SK-N-SH (cell line): ENCODE data around the gene PIP4K2C. TPM values are rescaled to one million over a fixed set of nuclear protein-coding genes. Genes with fewer than 3 reads are reported as not detected.
A peak's percentile ranks its signal among the peaks of the same experiment; 100 is the strongest.

Experiments
- CTCF ChIA-PET: fragments of 300-600, 350-600 bp; formaldehyde crosslinking; extraction: SDS; loops from one replicate; lab custom pipeline; 2021; lab: Yijun Ruan, JAX
- POLR2A ChIA-PET: fragments of 350-600 bp; sonication (Branson Sonifier 250); formaldehyde crosslinking; extraction: SDS; loops from one replicate; lab custom pipeline; 2020; ENCODE audit warnings: antibody characterized with exemption, inconsistent platforms; lab: Yijun Ruan, JAX
- DNase-seq: peaks from one replicate; pipeline ENCODE4 v3.0.0; 2012
- H2AFZ ChIP-seq: fragments of 200-600 bp; sonication (generic); 2 replicates; pipeline ENCODE4 v1.8.1; 2016; ENCODE audit warnings: antibody characterized with exemption, mild to moderate bottlenecking, low read depth
- H3F3A ChIP-seq: fragments of 200-600 bp; sonication (generic); replicated peaks from 2 replicates; pipeline ENCODE3; 2016; ENCODE audit warnings: antibody characterized with exemption, mild to moderate bottlenecking; ENCODE audit not compliant: insufficient read depth
- H3K27ac ChIP-seq, 2 experiments: fragments of 200-500 bp in 1 of 2; fragments of 200-600 bp in 1 of 2; sonication (Bioruptor generic) in 1 of 2; sonication (generic), shearing (Covaris generic) in 1 of 2; 2 replicates each; pipeline versions ENCODE4 v1.5.1 to v1.6.1; 2014 to 2016; ENCODE audit warnings: low read depth in 2 of 2, inconsistent platforms in 1 of 2, low read length in 1 of 2, mild to moderate bottlenecking in 1 of 2, mixed read lengths in 1 of 2
- H3K27me3 ChIP-seq: fragments of 200-600 bp; sonication (generic), shearing (Covaris generic); 2 replicates; pipeline ENCODE4 v1.6.1; 2016; ENCODE audit warnings: mixed run types; ENCODE audit not compliant: insufficient read depth
- H3K36me3 ChIP-seq, 2 experiments: fragments of 200-500 bp in 1 of 2; fragments of 200-600 bp in 1 of 2; sonication (Bioruptor generic) in 1 of 2; sonication (generic) in 1 of 2; replicated peaks in 1 of 2; 2 replicates each; pipeline versions ENCODE3 to v1.5.1; 2014 to 2016; ENCODE audit warnings: low read length in 1 of 2, mild to moderate bottlenecking in 1 of 2; ENCODE audit not compliant: insufficient read depth in 2 of 2, control insufficient read depth in 1 of 2
- H3K4me1 ChIP-seq, 2 experiments: fragments of 200-500 bp in 1 of 2; fragments of 200-600 bp in 1 of 2; sonication (Bioruptor generic) in 1 of 2; sonication (generic), shearing (Covaris generic) in 1 of 2; 2 replicates each; pipeline versions ENCODE4 v1.5.1 to v1.6.1; 2014 to 2016; ENCODE audit warnings: low read depth in 1 of 2, low read length in 1 of 2, mixed run types in 1 of 2; ENCODE audit not compliant: insufficient read depth in 2 of 2, control insufficient read depth in 1 of 2
- H3K4me2 ChIP-seq: fragments of 200-600 bp; sonication (generic), shearing (Covaris generic); 2 replicates; pipeline ENCODE4 v1.6.1; 2017; ENCODE audit warnings: mixed run types
- H3K4me3 ChIP-seq, 2 experiments: fragments of 200-500 bp in 1 of 2; fragments of 200-600 bp in 1 of 2; sonication (Bioruptor generic) in 1 of 2; sonication (generic), shearing (Covaris generic) in 1 of 2; 2 replicates each; pipeline versions ENCODE4 v1.5.1 to v1.8.1; 2014 to 2016; ENCODE audit warnings: low read depth in 2 of 2, inconsistent platforms in 1 of 2, low read length in 1 of 2, mild to moderate bottlenecking in 1 of 2, mixed read lengths in 1 of 2, moderate library complexity in 1 of 2
- H3K79me2 ChIP-seq: fragments of 200-600 bp; sonication (generic); 2 replicates; pipeline ENCODE4 v1.8.1; 2017; ENCODE audit warnings: mild to moderate bottlenecking; ENCODE audit not compliant: insufficient read depth
- H3K9ac ChIP-seq: fragments of 200-600 bp; sonication (generic); 2 replicates; pipeline ENCODE4 v1.6.1; 2017; ENCODE audit warnings: mixed run types
- H3K9me2 ChIP-seq: fragments of 200-600 bp; sonication (generic); 2 replicates; pipeline ENCODE4 v1.6.1; 2017; ENCODE audit warnings: mixed run types
- H3K9me3 ChIP-seq: fragments of 200-600 bp; sonication (generic); 2 replicates; pipeline ENCODE4 v1.6.1; 2017; ENCODE audit warnings: mixed run types, mild to moderate bottlenecking, moderate library complexity
- H4K20me1 ChIP-seq: fragments of 200-600 bp; sonication (generic); 2 replicates; pipeline ENCODE4 v1.6.1; 2017; ENCODE audit warnings: mild to moderate bottlenecking, mixed run types; ENCODE audit not compliant: insufficient read depth
- CHD2 ChIP-seq: fragments of 150-350 bp; IDR thresholded peaks from 2 replicates; pipeline ENCODE4 v1.6.1; 2018; ENCODE audit warnings: low read length; ENCODE audit not compliant: partially characterized antibody
- CTCF ChIP-seq: fragments of 200-600 bp; sonication (generic); IDR thresholded peaks from 2 replicates; pipeline ENCODE4 v1.6.1; 2017; ENCODE audit warnings: antibody characterized with exemption, mild to moderate bottlenecking, moderate library complexity
- ELF1 ChIP-seq: IDR thresholded peaks from 2 replicates; pipeline ENCODE4 v1.4.0; 2012
- FOSL2 ChIP-seq: IDR thresholded peaks from 2 replicates; pipeline ENCODE4 v1.4.0; 2012; ENCODE audit warnings: low read depth, mild to moderate bottlenecking, moderate library complexity, borderline replicate concordance
- FOXJ3 ChIP-seq: sonication (generic); formaldehyde crosslinking; IDR thresholded peaks from 2 replicates; pipeline ENCODE4 v1.5.1; 2020; ENCODE audit warnings: mild to moderate bottlenecking, missing genetic modification reagents
- FOXM1 ChIP-seq: IDR thresholded peaks from 2 replicates; pipeline ENCODE4 v1.4.0; 2012; ENCODE audit warnings: low read depth, mild to moderate bottlenecking
- GABPA ChIP-seq: IDR thresholded peaks from 2 replicates; pipeline ENCODE4 v1.4.0; 2012; ENCODE audit warnings: low read depth, mild to moderate bottlenecking
- JUND ChIP-seq: IDR thresholded peaks from 2 replicates; pipeline ENCODE4 v1.4.0; 2012
- POLR2AphosphoS5 ChIP-seq: IDR thresholded peaks from 2 replicates; pipeline ENCODE4 v1.6.1; 2012; ENCODE audit warnings: low read depth, low read length
- RAD21 ChIP-seq: IDR thresholded peaks from 2 replicates; pipeline ENCODE4 v1.6.1; 2012; ENCODE audit warnings: mild to moderate bottlenecking, low read length
- RXRA ChIP-seq: IDR thresholded peaks from 2 replicates; pipeline ENCODE4 v1.4.0; 2012; ENCODE audit warnings: low read depth, mild to moderate bottlenecking, borderline replicate concordance
- SIN3A ChIP-seq: IDR thresholded peaks from 2 replicates; pipeline ENCODE4 v1.6.1; 2012; ENCODE audit warnings: low read depth, mild to moderate bottlenecking, low read length, moderate library complexity, borderline replicate concordance
- SMC3 ChIP-seq: IDR thresholded peaks from 2 replicates; pipeline ENCODE4 v1.6.1; 2012; ENCODE audit warnings: low read depth, low read length, improper control_type of control experiment
- TAF1 ChIP-seq: IDR thresholded peaks from 2 replicates; pipeline ENCODE4 v1.6.1; 2012; ENCODE audit warnings: low read depth, mild to moderate bottlenecking, low read length, moderate library complexity, borderline replicate concordance
- TCF12 ChIP-seq: IDR thresholded peaks from 2 replicates; pipeline ENCODE4 v1.4.0; 2012
- WGBS: methylation state at CpG from one replicate; pipeline ENCODE4 v1.1.6; 2017; ENCODE audit warnings: low lambda C conversion rate; 5-methylcytosine and 5-hydroxymethylcytosine counted together
- polyA plus RNA-seq, 3 experiments: library from polyadenylated mRNA; depleted of rRNA; stranded (reverse); fragments of >200 nt; gene quantifications; 2 replicates each; pipeline ENCODE4 v1.2.3, GENCODE V29; 2012
- TF ChIP-seq, protein P1 (sequence below): fragments of 150-350 bp; IDR thresholded peaks from 2 replicates; pipeline ENCODE4 v1.6.1; 2017; ENCODE audit warnings: antibody characterized with exemption, low read length, low read depth, borderline replicate concordance
- TF ChIP-seq, protein P2 (sequence below): IDR thresholded peaks from 2 replicates; pipeline ENCODE4 v1.6.1; 2012; ENCODE audit warnings: mild to moderate bottlenecking, low read depth, low read length, moderate library complexity
- TF ChIP-seq, protein P3 (sequence below): IDR thresholded peaks from 2 replicates; pipeline ENCODE4; 2012

Gene PIP4K2C
- polyA plus RNA-seq, 1 of the 3 experiments (the other 2 are of a cell fraction), result 34.2 TPM

- Histone ChIP-seq H3K4me3 (no peak overlapping the region; a peak in 1 of 4 replicates), H3K9ac (no peak overlapping the region), H3K79me2 (no peaks in the 10 kb centered on the region), H3K4me1 (no peaks in the 10 kb centered on the region), H3K4me2 (no peak overlapping the region), H3K36me3 (peaks cover 21 to 63% of the 10 kb centered on the region in 2 experiments), H2AFZ (no peak overlapping the region), H3K27me3 (no peaks in the 10 kb centered on the region), H3K9me3 (no peaks in the 10 kb centered on the region), H4K20me1 (no peaks in the 10 kb centered on the region), H3K27ac (no peak overlapping the region), H3K9me2 (no peaks in the 10 kb centered on the region), H3F3A (no peaks in the 10 kb centered on the region)
- POLR2A ChIA-PET, result interaction anchor here (1.0 to 1.4 kb wide), 4 partner anchors 9 to 41 kb away, joined by 3 to 7 read pairs (median 4); no protein-coding TSS in a partner anchor
- TF ChIP-seq FOXJ3 (CRISPR knock-in tag) (no peak), SMC3 (peak; percentile 85), ELF1 (no peak), TCF12 (no peak), CHD2 (peak; percentile 26), CTCF (peak; percentile 98), RAD21 (peak; percentile 97)
- CTCF ChIA-PET, result interaction anchor here (0.6 to 7.6 kb wide), 63 partner anchors 10 to 1317 kb away, joined by 3 to 298 read pairs (median 5); partner anchors contain the start of genes ARHGEF25, AVIL, B4GALNT1 and COQ10A
- peak; percentile 92 for DNase-seq
- 52% methylated on average over 13 of the region's 13 CpGs for WGBS
Observed at GRCh38 chr12:57583008-57583831, 7.8 kb upstream of the PIP4K2C start.

DNA sequence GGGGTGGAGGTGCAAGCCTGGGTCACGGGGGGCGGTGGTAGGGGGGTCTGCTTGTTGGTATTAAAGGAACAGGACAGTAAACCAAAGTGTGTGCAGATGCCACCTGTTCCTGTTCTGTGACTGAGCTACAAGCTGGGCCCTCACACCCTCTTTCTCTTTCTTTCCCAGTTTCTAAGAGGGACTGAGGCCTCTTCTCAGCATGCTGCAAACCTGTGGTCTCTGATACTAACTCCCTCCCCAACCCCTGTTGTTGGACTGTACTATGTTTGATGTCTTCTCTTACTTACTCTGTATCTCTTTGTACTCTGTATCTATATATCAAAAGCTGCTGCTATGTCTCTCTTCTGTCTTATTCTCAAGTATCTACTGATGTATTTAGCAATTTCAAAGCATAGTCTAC lies 6.9 kb upstream of the PIP4K2C start:
- Histone ChIP-seq H3K4me1 (no peaks in the 10 kb centered on the region), H3K36me3 (peaks cover 21 to 56% of the 10 kb centered on the region in 2 experiments), H3K9ac (no peak overlapping the region), H3K4me3 (no peak overlapping the region), H3K79me2 (no peaks in the 10 kb centered on the region), H3K27ac (no peak overlapping the region), H3F3A (no peaks in the 10 kb centered on the region), H4K20me1 (no peaks in the 10 kb centered on the region), H3K9me2 (no peaks in the 10 kb centered on the region), H3K4me2 (no peak overlapping the region), H2AFZ (no peak overlapping the region), H3K27me3 (no peaks in the 10 kb centered on the region), H3K9me3 (no peaks in the 10 kb centered on the region)
- no peak for DNase-seq
- ChIA-PET POLR2A (interaction anchor here (1.2 kb wide), 1 partner anchor 36 kb away, joined by 4 read pairs; no protein-coding TSS in a partner anchor), CTCF (interaction anchor here (0.5 to 7.6 kb wide), 40 partner anchors 9 to 1318 kb away, joined by 3 to 298 read pairs (median 7); partner anchors contain the start of genes ARHGEF25, AVIL, B4GALNT1 and COQ10A)
- TF ChIP-seq, protein P1, sequence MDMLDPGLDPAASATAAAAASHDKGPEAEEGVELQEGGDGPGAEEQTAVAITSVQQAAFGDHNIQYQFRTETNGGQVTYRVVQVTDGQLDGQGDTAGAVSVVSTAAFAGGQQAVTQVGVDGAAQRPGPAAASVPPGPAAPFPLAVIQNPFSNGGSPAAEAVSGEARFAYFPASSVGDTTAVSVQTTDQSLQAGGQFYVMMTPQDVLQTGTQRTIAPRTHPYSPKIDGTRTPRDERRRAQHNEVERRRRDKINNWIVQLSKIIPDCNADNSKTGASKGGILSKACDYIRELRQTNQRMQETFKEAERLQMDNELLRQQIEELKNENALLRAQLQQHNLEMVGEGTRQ, result no peak
- TF ChIP-seq TAF1, result no peak
- no peak for TF ChIP-seq SIN3A
- no peak for TF ChIP-seq FOXJ3 (CRISPR knock-in tag)
- no peak for TF ChIP-seq CHD2
- TF ChIP-seq FOSL2, result no peak
- no peak for TF ChIP-seq GABPA
- no peak for TF ChIP-seq TCF12
- TF ChIP-seq, protein P2, sequence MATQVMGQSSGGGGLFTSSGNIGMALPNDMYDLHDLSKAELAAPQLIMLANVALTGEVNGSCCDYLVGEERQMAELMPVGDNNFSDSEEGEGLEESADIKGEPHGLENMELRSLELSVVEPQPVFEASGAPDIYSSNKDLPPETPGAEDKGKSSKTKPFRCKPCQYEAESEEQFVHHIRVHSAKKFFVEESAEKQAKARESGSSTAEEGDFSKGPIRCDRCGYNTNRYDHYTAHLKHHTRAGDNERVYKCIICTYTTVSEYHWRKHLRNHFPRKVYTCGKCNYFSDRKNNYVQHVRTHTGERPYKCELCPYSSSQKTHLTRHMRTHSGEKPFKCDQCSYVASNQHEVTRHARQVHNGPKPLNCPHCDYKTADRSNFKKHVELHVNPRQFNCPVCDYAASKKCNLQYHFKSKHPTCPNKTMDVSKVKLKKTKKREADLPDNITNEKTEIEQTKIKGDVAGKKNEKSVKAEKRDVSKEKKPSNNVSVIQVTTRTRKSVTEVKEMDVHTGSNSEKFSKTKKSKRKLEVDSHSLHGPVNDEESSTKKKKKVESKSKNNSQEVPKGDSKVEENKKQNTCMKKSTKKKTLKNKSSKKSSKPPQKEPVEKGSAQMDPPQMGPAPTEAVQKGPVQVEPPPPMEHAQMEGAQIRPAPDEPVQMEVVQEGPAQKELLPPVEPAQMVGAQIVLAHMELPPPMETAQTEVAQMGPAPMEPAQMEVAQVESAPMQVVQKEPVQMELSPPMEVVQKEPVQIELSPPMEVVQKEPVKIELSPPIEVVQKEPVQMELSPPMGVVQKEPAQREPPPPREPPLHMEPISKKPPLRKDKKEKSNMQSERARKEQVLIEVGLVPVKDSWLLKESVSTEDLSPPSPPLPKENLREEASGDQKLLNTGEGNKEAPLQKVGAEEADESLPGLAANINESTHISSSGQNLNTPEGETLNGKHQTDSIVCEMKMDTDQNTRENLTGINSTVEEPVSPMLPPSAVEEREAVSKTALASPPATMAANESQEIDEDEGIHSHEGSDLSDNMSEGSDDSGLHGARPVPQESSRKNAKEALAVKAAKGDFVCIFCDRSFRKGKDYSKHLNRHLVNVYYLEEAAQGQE, result no peak
- TF ChIP-seq FOXM1, result no peak
- TF ChIP-seq, protein P3, sequence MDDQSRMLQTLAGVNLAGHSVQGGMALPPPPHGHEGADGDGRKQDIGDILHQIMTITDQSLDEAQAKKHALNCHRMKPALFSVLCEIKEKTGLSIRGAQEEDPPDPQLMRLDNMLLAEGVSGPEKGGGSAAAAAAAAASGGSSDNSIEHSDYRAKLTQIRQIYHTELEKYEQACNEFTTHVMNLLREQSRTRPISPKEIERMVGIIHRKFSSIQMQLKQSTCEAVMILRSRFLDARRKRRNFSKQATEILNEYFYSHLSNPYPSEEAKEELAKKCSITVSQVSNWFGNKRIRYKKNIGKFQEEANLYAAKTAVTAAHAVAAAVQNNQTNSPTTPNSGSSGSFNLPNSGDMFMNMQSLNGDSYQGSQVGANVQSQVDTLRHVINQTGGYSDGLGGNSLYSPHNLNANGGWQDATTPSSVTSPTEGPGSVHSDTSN, result no peak
- no peak for TF ChIP-seq POLR2AphosphoS5
- TF ChIP-seq RXRA, result no peak
- TF ChIP-seq ELF1, result no peak
- TF ChIP-seq JUND, result no peak
- 96% methylated on average over 2 of the region's 2 CpGs for WGBS
